Activated T-helper 17 cell treated with anti-CD3 and anti-CD28 coated beads, Interleukin-2, amount 50 U/mL, for 72 hours (primary cell): ENCODE measurements around the gene GAS7. TPM values are rescaled to one million over a fixed set of nuclear protein-coding genes. Genes with fewer than 3 reads are reported as not detected.

Experiments
- ATAC-seq: fragments of 150-1000 bp; cut with Tn5 transposase; replicated peaks from 2 replicates; pipeline ENCODE4 v1.10.0; 2021; ENCODE audit warnings: mild to moderate bottlenecking, moderate library complexity
- H3K27ac Mint-ChIP-seq: one replicate; pipeline ENCODE4 v1.8.0; 2022; ENCODE audit warnings: mixed read lengths
- H3K27me3 Mint-ChIP-seq: one replicate; pipeline ENCODE4 v1.8.0; 2022; ENCODE audit warnings: mixed read lengths
- H3K36me3 Mint-ChIP-seq: one replicate; pipeline ENCODE4 v1.8.0; 2022; ENCODE audit warnings: low read depth, mild to moderate bottlenecking, mixed read lengths
- H3K4me1 Mint-ChIP-seq: one replicate; pipeline ENCODE4 v1.8.0; 2022; ENCODE audit warnings: mixed read lengths
- H3K4me3 Mint-ChIP-seq: one replicate; pipeline ENCODE4 v1.8.0; 2022; ENCODE audit warnings: mild to moderate bottlenecking, mixed read lengths
- H3K9me3 Mint-ChIP-seq: one replicate; pipeline ENCODE4 v1.8.0; 2022; ENCODE audit warnings: mixed read lengths
- total RNA-seq, 2 donors: library from RNA; stranded (reverse); gene quantifications; one replicate each; pipeline ENCODE4 v1.2.3, GENCODE V29; 2022

GAS7 gene
- total RNA-seq, 2 donors from 2014 or later: 0.42 to 0.43 TPM

DNA sequence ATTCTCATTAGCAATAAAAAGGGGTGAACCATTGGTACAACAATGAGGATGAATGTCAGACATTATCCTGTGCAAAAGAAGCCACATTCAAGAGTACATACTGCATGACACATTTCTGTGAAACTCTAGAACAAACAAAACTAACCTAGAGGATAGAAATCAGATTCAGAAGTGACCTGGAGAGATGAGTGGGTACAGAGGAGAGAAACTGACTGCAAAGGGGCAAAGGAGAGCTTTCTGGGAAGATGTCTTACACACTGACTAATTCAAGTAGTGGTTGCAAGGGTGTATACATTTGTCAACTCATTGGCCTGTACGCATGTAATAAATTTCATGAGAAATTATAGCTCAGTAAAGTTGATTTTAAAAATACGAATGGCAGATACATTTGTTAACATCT, 115.6 kb downstream of the GAS7 start:
- H3K36me3 Mint-ChIP-seq: no peaks in the 10 kb centered on the region
- no peak for ATAC-seq

DNA sequence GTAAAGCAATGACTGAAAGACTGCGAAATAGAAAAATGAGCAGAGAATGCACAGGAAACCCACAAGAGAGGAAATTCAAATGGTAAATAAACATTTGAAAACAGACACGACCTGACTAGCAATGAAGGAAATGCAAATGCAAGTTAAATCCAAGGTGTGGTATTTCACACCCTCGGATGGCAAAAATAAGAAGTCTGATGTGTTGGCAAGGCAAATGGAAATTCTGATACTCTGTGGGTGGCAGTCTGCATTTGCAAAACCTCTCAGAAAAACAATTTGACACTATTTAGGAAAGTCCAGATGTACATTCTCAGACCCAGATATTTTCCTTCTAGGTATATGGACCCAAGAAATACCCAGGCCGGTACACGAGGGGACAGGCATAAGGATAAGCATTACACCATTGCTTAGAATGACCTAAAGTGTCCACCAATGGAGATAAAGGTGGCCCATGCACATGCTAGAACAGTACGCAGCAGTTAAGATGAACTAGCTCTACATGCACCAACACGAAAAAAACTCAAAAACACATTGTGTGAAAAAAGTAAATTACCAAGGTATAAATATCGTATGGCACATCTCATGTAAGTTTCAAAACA, 116.7 kb downstream of the GAS7 start:
- Mint-ChIP-seq H3K9me3 (peaks cover 14% of the 10 kb centered on the region), H3K27ac (no peak overlapping the region), H3K27me3 (peaks cover 8% of the 10 kb centered on the region), H3K4me1 (no peaks in the 10 kb centered on the region), H3K36me3 (no peaks in the 10 kb centered on the region), H3K4me3 (no peak overlapping the region)
- no peak for ATAC-seq

More for the DNA sequence above, 115.6 kb downstream of the GAS7 start:
- Mint-ChIP-seq H3K27me3 (peaks cover 4% of the 10 kb centered on the region), H3K4me1 (no peaks in the 10 kb centered on the region), H3K27ac (no peak overlapping the region), H3K4me3 (no peak overlapping the region), H3K9me3 (peaks cover 6% of the 10 kb centered on the region)

- no peak for ATAC-seq
- no peak overlapping the region for H3K4me3 Mint-ChIP-seq
Measured at GRCh38 chr17:10077561-10078299, 120.7 kb downstream of the GAS7 start.

DNA sequence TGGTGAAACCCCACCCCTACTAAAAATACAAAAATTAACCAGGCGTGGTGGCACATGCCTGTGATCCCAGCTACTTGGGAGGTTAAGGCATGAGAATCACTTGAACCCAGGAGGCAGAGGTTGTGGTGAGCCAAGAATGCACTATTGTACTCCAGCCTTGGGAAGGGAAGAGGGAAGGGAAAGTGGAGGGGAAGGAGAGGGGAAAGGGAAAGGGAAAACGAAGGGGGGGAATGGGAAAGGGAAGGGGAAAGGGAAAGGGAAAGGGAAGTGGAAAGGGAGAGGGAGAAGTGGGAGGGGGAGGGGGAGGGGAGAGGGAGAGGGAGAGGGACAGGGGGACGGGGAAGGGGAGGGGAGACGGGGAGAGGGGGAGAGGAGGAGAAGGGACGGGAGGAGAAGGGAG, 122.5 kb downstream of the GAS7 start:
- no peak overlapping the region for H3K4me3 Mint-ChIP-seq

More at GRCh38 chr17:10077561-10078299, 120.7 kb downstream of the GAS7 start:
- Mint-ChIP-seq H3K4me1 (no peaks in the 10 kb centered on the region), H3K27me3 (peaks cover 18% of the 10 kb centered on the region), H3K9me3 (peaks cover 14% of the 10 kb centered on the region), H3K27ac (no peak overlapping the region), H3K36me3 (no peaks in the 10 kb centered on the region)

GRCh38 chr17:10073941-10074340, 124.5 kb downstream of the GAS7 start:
- no peak for ATAC-seq
- peaks cover 9% of the 10 kb centered on the region for H3K9me3 Mint-ChIP-seq

More for the DNA sequence above, 122.5 kb downstream of the GAS7 start:
- H3K9me3 Mint-ChIP-seq: peaks cover 14% of the 10 kb centered on the region
- ATAC-seq: no peak
- H3K27ac Mint-ChIP-seq: no peak overlapping the region
- no peaks in the 10 kb centered on the region for H3K4me1 Mint-ChIP-seq
- peaks cover 18% of the 10 kb centered on the region for H3K27me3 Mint-ChIP-seq
- H3K36me3 Mint-ChIP-seq: no peaks in the 10 kb centered on the region

GRCh38 chr17:10072556-10073425, 125.6 kb downstream of the GAS7 start:
- Mint-ChIP-seq H3K27ac (no peak overlapping the region), H3K9me3 (peaks cover 9% of the 10 kb centered on the region), H3K27me3 (peaks cover 14% of the 10 kb centered on the region), H3K4me3 (no peak overlapping the region), H3K36me3 (no peaks in the 10 kb centered on the region), H3K4me1 (no peaks in the 10 kb centered on the region)
- ATAC-seq: no peak

More at GRCh38 chr17:10073941-10074340, 124.5 kb downstream of the GAS7 start:
- no peaks in the 10 kb centered on the region for H3K36me3 Mint-ChIP-seq
- no peak overlapping the region for H3K27ac Mint-ChIP-seq
- H3K27me3 Mint-ChIP-seq: peaks cover 15% of the 10 kb centered on the region
- H3K4me1 Mint-ChIP-seq: no peaks in the 10 kb centered on the region
- H3K4me3 Mint-ChIP-seq: no peak overlapping the region

- H3K27me3 Mint-ChIP-seq: peaks cover 10% of the 10 kb centered on the region
- H3K4me1 Mint-ChIP-seq: no peaks in the 10 kb centered on the region
- H3K27ac Mint-ChIP-seq: no peak overlapping the region
- ATAC-seq: no peak
- peaks cover 2% of the 10 kb centered on the region for H3K9me3 Mint-ChIP-seq
- H3K4me3 Mint-ChIP-seq: no peak overlapping the region
- no peaks in the 10 kb centered on the region for H3K36me3 Mint-ChIP-seq
Measured at GRCh38 chr17:10072086-10072485, 126.3 kb downstream of the GAS7 start.

DNA sequence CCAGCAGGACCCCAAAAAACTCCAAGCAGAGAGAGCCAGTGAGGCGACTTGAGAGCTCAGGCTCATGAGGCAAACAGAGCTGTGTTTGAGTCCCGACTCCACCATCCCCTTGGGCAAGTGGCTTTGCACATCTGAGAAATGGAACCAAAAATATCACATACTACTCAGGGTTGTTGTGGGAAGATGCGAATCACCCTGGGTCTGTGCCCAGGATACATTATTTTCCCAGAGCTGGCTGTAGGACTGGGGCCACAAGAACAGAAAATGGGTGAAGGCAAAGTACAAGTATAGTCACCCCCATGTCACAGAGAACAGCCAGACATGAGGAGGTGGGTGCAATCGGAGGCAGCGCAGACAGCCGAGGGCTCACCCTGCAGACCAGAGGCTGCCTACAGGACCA, 127.3 kb downstream of the GAS7 start:
- Mint-ChIP-seq H3K9me3 (no peaks in the 10 kb centered on the region), H3K36me3 (no peaks in the 10 kb centered on the region), H3K4me3 (no peak overlapping the region), H3K4me1 (no peaks in the 10 kb centered on the region), H3K27me3 (peaks cover 10% of the 10 kb centered on the region), H3K27ac (no peak overlapping the region)
- ATAC-seq: no peak

GRCh38 chr17:10070690-10071089, 127.7 kb downstream of the GAS7 start:
- Mint-ChIP-seq H3K4me3 (no peak overlapping the region), H3K4me1 (no peaks in the 10 kb centered on the region), H3K36me3 (no peaks in the 10 kb centered on the region), H3K9me3 (peaks cover 1% of the 10 kb centered on the region), H3K27ac (no peak overlapping the region), H3K27me3 (peaks cover 10% of the 10 kb centered on the region)
- ATAC-seq: no peak

DNA sequence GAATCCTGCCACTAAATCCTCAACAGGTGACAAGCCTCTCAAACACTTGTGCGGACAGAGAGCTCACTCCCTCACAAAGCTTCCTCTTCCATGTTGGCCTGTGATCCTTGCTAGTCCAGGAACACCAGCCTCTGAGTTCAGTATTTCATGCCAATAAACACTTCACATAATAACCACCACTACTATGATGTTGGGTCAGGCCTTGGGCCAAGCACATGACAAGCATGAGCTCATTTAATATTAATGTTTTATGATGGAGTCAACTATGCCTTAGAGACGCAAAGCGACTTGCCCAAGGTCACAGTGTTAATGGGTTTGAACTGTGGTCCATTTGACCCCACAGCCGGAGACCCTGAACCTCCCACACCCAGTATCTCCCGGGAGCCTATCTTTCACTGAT, 129.1 kb downstream of the GAS7 start:
- Mint-ChIP-seq H3K27ac (no peak overlapping the region), H3K27me3 (peaks cover 7% of the 10 kb centered on the region), H3K4me3 (no peak overlapping the region), H3K36me3 (no peaks in the 10 kb centered on the region), H3K4me1 (no peaks in the 10 kb centered on the region), H3K9me3 (peaks cover 4% of the 10 kb centered on the region)
- no peak for ATAC-seq

GRCh38 chr17:10067446-10068143, 130.8 kb downstream of the GAS7 start:
- H3K36me3 Mint-ChIP-seq: no peaks in the 10 kb centered on the region
- H3K9me3 Mint-ChIP-seq: peaks cover 4% of the 10 kb centered on the region
- H3K27ac Mint-ChIP-seq: no peak overlapping the region
- H3K4me3 Mint-ChIP-seq: no peak overlapping the region
- H3K4me1 Mint-ChIP-seq: no peaks in the 10 kb centered on the region
- peaks cover 3% of the 10 kb centered on the region for H3K27me3 Mint-ChIP-seq
- no peak for ATAC-seq

DNA sequence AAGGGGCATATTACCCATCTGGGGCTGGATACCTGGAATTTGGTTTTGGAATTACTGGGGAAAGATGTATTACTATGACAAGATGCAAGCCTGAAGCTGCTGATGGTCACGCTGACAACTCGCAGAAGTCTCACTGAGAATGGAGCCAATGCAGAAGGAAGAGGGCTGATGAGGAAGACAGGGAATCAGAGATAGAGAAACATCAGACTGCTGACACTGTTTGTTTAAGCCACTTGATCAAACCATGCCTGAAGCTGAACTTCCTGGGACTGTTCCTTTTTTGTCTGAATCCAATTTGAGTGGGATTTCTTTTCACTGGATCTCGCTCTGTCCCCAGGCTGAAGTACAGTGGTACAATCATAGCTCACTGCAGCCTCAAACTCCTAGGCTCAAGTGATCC, 133.9 kb downstream of the GAS7 start:
- Mint-ChIP-seq H3K36me3 (no peaks in the 10 kb centered on the region), H3K4me1 (no peaks in the 10 kb centered on the region), H3K27me3 (peaks cover 3% of the 10 kb centered on the region), H3K4me3 (no peak overlapping the region), H3K27ac (no peak overlapping the region), H3K9me3 (peaks cover 4% of the 10 kb centered on the region)
- ATAC-seq: no peak

- Mint-ChIP-seq H3K27me3 (peaks cover 3% of the 10 kb centered on the region), H3K9me3 (peaks cover 4% of the 10 kb centered on the region), H3K36me3 (no peaks in the 10 kb centered on the region), H3K4me3 (no peak overlapping the region), H3K4me1 (no peaks in the 10 kb centered on the region), H3K27ac (no peak overlapping the region)
- no peak for ATAC-seq
Measured at GRCh38 chr17:10063730-10064241, 134.6 kb downstream of the GAS7 start.
